Ovary (tissue), 3 donors: ENCODE measurements around the gene GREB1L.
"Not testable (repeated sequence)": the region's sequence is repeated elsewhere in the genome, so short reads cannot be mapped to it uniquely, and the experiment has no call there.

ENCODE experiments used
- EP300 ChIP-seq: sonication (generic); formaldehyde crosslinking; IDR thresholded peaks from one replicate; pipeline ENCODE4 v1.6.1; 2017; ENCODE audit warnings: antibody characterized with exemption
- POLR2A ChIP-seq: fragments of 450-650 bp; IDR thresholded peaks from one replicate; pipeline ENCODE4 v1.6.1; 2017; ENCODE audit warnings: antibody characterized with exemption, mild to moderate bottlenecking, moderate library complexity
- TF ChIP-seq, protein P1 (sequence below), 3 donors: fragments of 450-650 bp in 2 of 3; fragments of 200-600 bp in 1 of 3; IDR thresholded peaks; one replicate each; pipeline versions ENCODE4 v1.5.1 to v1.8.0; 2016 to 2022; ENCODE audit warnings: antibody characterized with exemption in 3 of 3, mild to moderate bottlenecking in 1 of 3
- donor health status: DM: no; HTN: no; CAD: no.

DNA sequence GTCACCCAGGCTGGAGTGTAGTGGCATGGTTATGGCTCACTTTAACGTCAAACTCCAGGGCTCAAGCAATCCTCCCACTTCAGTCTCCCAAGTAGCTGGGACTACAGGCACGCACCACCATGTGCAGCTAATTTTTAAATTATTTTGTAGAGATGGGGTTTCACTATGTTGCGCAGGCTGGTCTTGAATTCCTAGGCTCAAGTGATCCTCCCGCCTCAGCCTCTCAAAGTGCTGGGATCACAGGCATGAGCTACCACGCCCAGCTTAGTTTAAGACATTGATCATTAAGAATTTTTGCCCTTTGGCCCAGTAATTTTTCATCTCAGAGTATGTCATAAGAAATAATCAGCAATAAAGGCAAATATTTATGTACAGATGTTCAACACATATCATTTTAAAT is 73.1 kb downstream of the GREB1L start:
- TF ChIP-seq POLR2A, EP300: not testable (repeated sequence)
- TF ChIP-seq, protein P1, sequence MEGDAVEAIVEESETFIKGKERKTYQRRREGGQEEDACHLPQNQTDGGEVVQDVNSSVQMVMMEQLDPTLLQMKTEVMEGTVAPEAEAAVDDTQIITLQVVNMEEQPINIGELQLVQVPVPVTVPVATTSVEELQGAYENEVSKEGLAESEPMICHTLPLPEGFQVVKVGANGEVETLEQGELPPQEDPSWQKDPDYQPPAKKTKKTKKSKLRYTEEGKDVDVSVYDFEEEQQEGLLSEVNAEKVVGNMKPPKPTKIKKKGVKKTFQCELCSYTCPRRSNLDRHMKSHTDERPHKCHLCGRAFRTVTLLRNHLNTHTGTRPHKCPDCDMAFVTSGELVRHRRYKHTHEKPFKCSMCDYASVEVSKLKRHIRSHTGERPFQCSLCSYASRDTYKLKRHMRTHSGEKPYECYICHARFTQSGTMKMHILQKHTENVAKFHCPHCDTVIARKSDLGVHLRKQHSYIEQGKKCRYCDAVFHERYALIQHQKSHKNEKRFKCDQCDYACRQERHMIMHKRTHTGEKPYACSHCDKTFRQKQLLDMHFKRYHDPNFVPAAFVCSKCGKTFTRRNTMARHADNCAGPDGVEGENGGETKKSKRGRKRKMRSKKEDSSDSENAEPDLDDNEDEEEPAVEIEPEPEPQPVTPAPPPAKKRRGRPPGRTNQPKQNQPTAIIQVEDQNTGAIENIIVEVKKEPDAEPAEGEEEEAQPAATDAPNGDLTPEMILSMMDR (IDR thresholded peaks at IDR 0.05) = not testable (repeated sequence)
